ENCODE measurements around the gene APOA4. TPM values are rescaled to one million over a fixed set of nuclear protein-coding genes. Genes with fewer than 3 reads are reported as not detected.

Gene APOA4
- total and polyA plus RNA-seq, 2 of the 13 experiments (the other 11 are each of a cell fraction or from before 2014, with no cell fraction given): 3.8 to 7.2 TPM

- TF ChIP-seq ZBTB4 (CRISPR knock-in tag; IDR thresholded peaks at IDR 0.05; ENCODE audit: borderline replicate concordance): no peak
- TF ChIP-seq ZNF350 (CRISPR knock-in tag; IDR thresholded peaks at IDR 0.05; ENCODE audit: borderline replicate concordance, low read depth): 0 out of 2 replicates have a peak, but pooled peaks have one; percentile 22
- no peak for TF ChIP-seq SOX13 (IDR thresholded peaks at IDR 0.05)
- TF ChIP-seq SOX13 (CRISPR knock-in tag; conservative IDR thresholded peaks at IDR 0.05 in 1 of 2, IDR thresholded peaks at IDR 0.05 in 1 of 2): peak in 1 of 2 experiments; percentile 49; a peak in 1 of 4 replicates
- TF ChIP-seq TBX2 (CRISPR knock-in tag; IDR thresholded peaks at IDR 0.05; ENCODE audit: borderline replicate concordance): peak; percentile 26; the same call in 1 of the 2 replicates
- 0 out of 2 replicates have a peak, but pooled peaks have one; percentile 20 for TF ChIP-seq MAX (IDR thresholded peaks at IDR 0.05)
- 0 out of 2 replicates have a peak, but pooled peaks have one; percentile 41 for TF ChIP-seq ZBTB7B (CRISPR knock-in tag; IDR thresholded peaks at IDR 0.05)
- TF ChIP-seq HCFC1 (IDR thresholded peaks at IDR 0.05; ENCODE audit: low read depth, low read length): no peak
- peak; percentile 77 for TF ChIP-seq NR2F6 (IDR thresholded peaks at IDR 0.05)
- TF ChIP-seq NR2F6 (CRISPR knock-in tag; IDR thresholded peaks at IDR 0.05): peak; percentile 78
- 0 out of 2 replicates have a peak, but pooled peaks have one; percentile 12 for TF ChIP-seq MXD1 (CRISPR knock-in tag; IDR thresholded peaks at IDR 0.05)
- 0 out of 2 replicates have a peak, but pooled peaks have one; percentile 21 for TF ChIP-seq ZSCAN21 (CRISPR knock-in tag; IDR thresholded peaks at IDR 0.05; ENCODE audit: borderline replicate concordance)
Observed at GRCh38 chr11:116813781-116814471, 9.2 kb downstream of the APOA4 start (continued).

Measured in HepG2 (cell line).